WI38 (cell line): Measurements from ENCODE around the gene DNAH6.

Experiments used
- H3K4me3 ChIP-seq: 2 replicates; pipeline ENCODE4 v1.5.1; 2011; ENCODE audit warnings: low read depth, mild to moderate bottlenecking, control low read depth, low read length
- CTCF ChIP-seq: IDR thresholded peaks from 2 replicates; pipeline ENCODE4 v1.5.1; 2012; ENCODE audit warnings: low read depth, mild to moderate bottlenecking, control low read depth, low read length

DNAH6 gene

GRCh38 chr2:84846741-84847142 is 330.4 kb downstream of the DNAH6 start:
- TF ChIP-seq CTCF: no peak
- H3K4me3 ChIP-seq: no peak overlapping the region

- no peak overlapping the region for H3K4me3 ChIP-seq
- TF ChIP-seq CTCF: no peak
These were observed 331.2 kb downstream of the DNAH6 start for GRCh38 chr2:84847326-84848050.

- no peak overlapping the region for H3K4me3 ChIP-seq
- TF ChIP-seq CTCF: no peak
These were observed 333.1 kb downstream of the DNAH6 start for GRCh38 chr2:84849271-84849952.

- TF ChIP-seq CTCF: no peak
- H3K4me3 ChIP-seq: no peak overlapping the region
These were observed 334.2 kb downstream of the DNAH6 start for GRCh38 chr2:84850471-84850870.

- no peak overlapping the region for H3K4me3 ChIP-seq
- TF ChIP-seq CTCF: no peak
These were observed 335.6 kb downstream of the DNAH6 start for GRCh38 chr2:84851876-84852275.

- no peak for TF ChIP-seq CTCF
- no peak overlapping the region for H3K4me3 ChIP-seq
These were observed 338.6 kb downstream of the DNAH6 start for GRCh38 chr2:84854850-84855249.

- H3K4me3 ChIP-seq: no peak overlapping the region
These were observed 339.4 kb downstream of the DNAH6 start for GRCh38 chr2:84855731-84856130.

More at GRCh38 chr2:84855731-84856130, 339.4 kb downstream of the DNAH6 start:
- no peak for TF ChIP-seq CTCF
